DOHH2 (cell line): Measurements from ENCODE around the gene GPN2.

ENCODE experiments used
- H3F3A ChIP-seq: fragments of 200-600 bp; sonication (generic), shearing (Covaris generic); 2 replicates; pipeline ENCODE4 v1.6.0; 2016; ENCODE audit warnings: antibody characterized with exemption, mild to moderate bottlenecking; ENCODE audit not compliant: control insufficient read depth, insufficient read depth
- H3K27ac ChIP-seq: fragments of 200-600 bp; sonication (generic); 2 replicates; pipeline ENCODE4 v1.5.1; 2014; ENCODE audit warnings: low read depth, mild to moderate bottlenecking, low read length, moderate library complexity
- H3K27me3 ChIP-seq: fragments of 200-600 bp; sonication (generic); 2 replicates; pipeline ENCODE4 v1.6.1; 2014; ENCODE audit warnings: mild to moderate bottlenecking, low read length, mixed read lengths; ENCODE audit not compliant: control insufficient read depth
- H3K36me3 ChIP-seq: fragments of 200-600 bp; sonication (generic); 2 replicates; pipeline ENCODE4 v1.6.1; 2014; ENCODE audit warnings: mild to moderate bottlenecking, low read length, moderate library complexity, mixed read lengths; ENCODE audit not compliant: control insufficient read depth
- H3K4me1 ChIP-seq: fragments of 200-600 bp; sonication (generic); 2 replicates; pipeline ENCODE4 v1.6.1; 2014; ENCODE audit warnings: mild to moderate bottlenecking, low read length, mixed read lengths; ENCODE audit not compliant: control insufficient read depth
- H3K4me2 ChIP-seq: fragments of 200-600 bp; sonication (generic); 2 replicates; pipeline ENCODE4 v1.6.0; 2014; ENCODE audit warnings: mild to moderate bottlenecking, low read length, moderate library complexity
- H3K4me3 ChIP-seq: fragments of 200-600 bp; sonication (generic); 2 replicates; pipeline ENCODE4 v1.5.1; 2014; ENCODE audit warnings: mild to moderate bottlenecking, low read length, mixed read lengths
- H3K79me2 ChIP-seq: fragments of 200-600 bp; sonication (generic); 2 replicates; pipeline ENCODE4 v1.6.1; 2014; ENCODE audit warnings: mild to moderate bottlenecking, low read length, mixed read lengths; ENCODE audit not compliant: control insufficient read depth
- H3K9me2 ChIP-seq: fragments of 200-600 bp; sonication (generic); replicated peaks from 2 replicates; pipeline ENCODE4 v1.6.1; 2014; ENCODE audit warnings: mild to moderate bottlenecking, low read length, mixed read lengths; ENCODE audit not compliant: control insufficient read depth
- H3K9me3 ChIP-seq: fragments of 200-600 bp; sonication (generic); 2 replicates; pipeline ENCODE4 v1.6.1; 2014; ENCODE audit warnings: antibody characterized with exemption, low read length, mixed read lengths; ENCODE audit not compliant: control insufficient read depth, insufficient read depth
- H4K20me1 ChIP-seq: fragments of 200-600 bp; sonication (generic); 2 replicates; pipeline ENCODE4 v1.6.0; 2014; ENCODE audit warnings: low read depth, mild to moderate bottlenecking, antibody characterized with exemption, low read length, moderate library complexity; ENCODE audit not compliant: control insufficient read depth, insufficient read depth
- CTCF ChIP-seq: fragments of 200-600 bp; sonication (generic); IDR thresholded peaks from one replicate; pipeline ENCODE4 v1.5.1; 2014; ENCODE audit warnings: antibody characterized with exemption, mild to moderate bottlenecking, low read depth, low read length; ENCODE audit not compliant: poor library complexity, severe bottlenecking
- EZH2phosphoT487 ChIP-seq: fragments of 200-600 bp; sonication (generic); IDR thresholded peaks from 2 replicates; pipeline ENCODE4 v1.6.1; 2017; ENCODE audit warnings: borderline replicate concordance, mild to moderate bottlenecking, antibody characterized with exemption, low read length, moderate library complexity, mixed read lengths

Gene GPN2

GRCh38 chr1:26912147-26912490 is 22.0 kb upstream of the GPN2 start:
- Histone ChIP-seq H3K4me2 (no peak overlapping the region), H3K27me3 (no peaks in the 10 kb centered on the region), H4K20me1 (no peaks in the 10 kb centered on the region), H3K79me2 (no peaks in the 10 kb centered on the region), H3K9me2 (no peaks in the 10 kb centered on the region), H3K27ac (no peak overlapping the region), H3K9me3 (no peaks in the 10 kb centered on the region), H3F3A (no peaks in the 10 kb centered on the region), H3K36me3 (no peaks in the 10 kb centered on the region), H3K4me3 (no peak overlapping the region), H3K4me1 (no peaks in the 10 kb centered on the region)
- TF ChIP-seq EZH2phosphoT487 (no peak), CTCF (no peak)

- Histone ChIP-seq H3K79me2 (no peaks in the 10 kb centered on the region), H3K4me2 (no peak overlapping the region), H3K4me1 (no peaks in the 10 kb centered on the region), H3F3A (no peaks in the 10 kb centered on the region), H3K27me3 (no peaks in the 10 kb centered on the region), H3K9me3 (no peaks in the 10 kb centered on the region), H4K20me1 (no peaks in the 10 kb centered on the region), H3K27ac (no peak overlapping the region), H3K4me3 (no peak overlapping the region), H3K9me2 (no peaks in the 10 kb centered on the region), H3K36me3 (no peaks in the 10 kb centered on the region)
- TF ChIP-seq CTCF (no peak), EZH2phosphoT487 (no peak)
These were observed 21.5 kb upstream of the GPN2 start for GRCh38 chr1:26911399-26912146.

- no peak for TF ChIP-seq EZH2phosphoT487
- TF ChIP-seq CTCF = no peak
- H3F3A ChIP-seq = no peaks in the 10 kb centered on the region
- H3K4me1 ChIP-seq = no peaks in the 10 kb centered on the region
- H3K36me3 ChIP-seq = no peaks in the 10 kb centered on the region
- H3K4me2 ChIP-seq = no peak overlapping the region
- H3K27ac ChIP-seq = no peak overlapping the region
- no peaks in the 10 kb centered on the region for H3K27me3 ChIP-seq
- no peaks in the 10 kb centered on the region for H3K79me2 ChIP-seq
- H3K4me3 ChIP-seq = no peak overlapping the region
- no peaks in the 10 kb centered on the region for H4K20me1 ChIP-seq
- H3K9me2 ChIP-seq = no peaks in the 10 kb centered on the region
- H3K9me3 ChIP-seq = no peaks in the 10 kb centered on the region
These were observed 20.5 kb upstream of the GPN2 start for GRCh38 chr1:26910343-26911160.
